Omental fat pad (tissue), 4 donors: ENCODE results near the gene SLC66A1. TPM values are rescaled to one million over a fixed set of nuclear protein-coding genes. Genes with fewer than 3 reads are reported as not detected.
"Not testable (repeated sequence)": the region's sequence is repeated elsewhere in the genome, so short reads cannot be mapped to it uniquely, and the experiment has no call there.

Source experiments
- ATAC-seq: fragments of 150-250 bp; one replicate; pipeline ENCODE4 v1.9.1; 2016; ENCODE audit warnings: mild to moderate bottlenecking, moderate library complexity; ENCODE audit not compliant: low FRiP score
- DNase-seq: peaks from one replicate; pipeline ENCODE4 v3.0.0-alpha.2; 2019; ENCODE audit warnings: low spot score
- total RNA-seq, 4 donors: library from RNA; depleted of rRNA; stranded (reverse); fragments of >200 nt; gene quantifications; one replicate each; pipeline ENCODE4 v1.1.0, GENCODE V29; 2016
- TF ChIP-seq, protein P1 (sequence below), 3 donors: fragments of 450-650 bp; IDR thresholded peaks; one replicate each; pipeline ENCODE4 v1.5.1; 2016 to 2017; ENCODE audit warnings: antibody characterized with exemption in 3 of 3, mild to moderate bottlenecking in 3 of 3, moderate library complexity in 2 of 3

The SLC66A1 gene
- total RNA-seq, 4 donors from 2014 or later: 9.6 to 21.1 (median 13.6) TPM

GRCh38 chr1:19294638-19295037, 17.5 kb upstream of the SLC66A1 start:
- TF ChIP-seq, protein P1, sequence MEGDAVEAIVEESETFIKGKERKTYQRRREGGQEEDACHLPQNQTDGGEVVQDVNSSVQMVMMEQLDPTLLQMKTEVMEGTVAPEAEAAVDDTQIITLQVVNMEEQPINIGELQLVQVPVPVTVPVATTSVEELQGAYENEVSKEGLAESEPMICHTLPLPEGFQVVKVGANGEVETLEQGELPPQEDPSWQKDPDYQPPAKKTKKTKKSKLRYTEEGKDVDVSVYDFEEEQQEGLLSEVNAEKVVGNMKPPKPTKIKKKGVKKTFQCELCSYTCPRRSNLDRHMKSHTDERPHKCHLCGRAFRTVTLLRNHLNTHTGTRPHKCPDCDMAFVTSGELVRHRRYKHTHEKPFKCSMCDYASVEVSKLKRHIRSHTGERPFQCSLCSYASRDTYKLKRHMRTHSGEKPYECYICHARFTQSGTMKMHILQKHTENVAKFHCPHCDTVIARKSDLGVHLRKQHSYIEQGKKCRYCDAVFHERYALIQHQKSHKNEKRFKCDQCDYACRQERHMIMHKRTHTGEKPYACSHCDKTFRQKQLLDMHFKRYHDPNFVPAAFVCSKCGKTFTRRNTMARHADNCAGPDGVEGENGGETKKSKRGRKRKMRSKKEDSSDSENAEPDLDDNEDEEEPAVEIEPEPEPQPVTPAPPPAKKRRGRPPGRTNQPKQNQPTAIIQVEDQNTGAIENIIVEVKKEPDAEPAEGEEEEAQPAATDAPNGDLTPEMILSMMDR (IDR thresholded peaks at IDR 0.05): no peak
- no peak for DNase-seq
- ATAC-seq: no peak

DNA sequence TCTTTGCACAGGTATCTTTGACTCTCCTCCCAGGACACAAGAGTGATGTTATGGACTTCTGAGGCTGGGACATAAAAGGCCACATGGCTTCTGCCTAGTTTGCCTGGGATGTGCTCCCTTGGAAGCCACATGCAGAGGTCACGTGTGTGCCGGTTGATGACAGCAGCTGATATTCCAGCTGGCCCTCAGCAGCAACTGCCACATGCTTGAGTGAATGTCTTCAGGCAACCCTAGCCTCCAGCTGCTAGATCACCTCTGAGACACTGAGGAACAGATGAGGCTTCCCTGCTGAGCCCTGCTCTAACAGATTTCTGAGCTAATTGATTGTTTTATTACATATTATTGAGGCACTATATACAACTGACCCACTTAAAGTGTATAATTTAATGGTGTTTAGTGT, 11.9 kb upstream of the SLC66A1 start:
- DNase-seq: no peak
- no peak for ATAC-seq
- TF ChIP-seq, protein P1 (IDR thresholded peaks at IDR 0.05): no peak

DNA sequence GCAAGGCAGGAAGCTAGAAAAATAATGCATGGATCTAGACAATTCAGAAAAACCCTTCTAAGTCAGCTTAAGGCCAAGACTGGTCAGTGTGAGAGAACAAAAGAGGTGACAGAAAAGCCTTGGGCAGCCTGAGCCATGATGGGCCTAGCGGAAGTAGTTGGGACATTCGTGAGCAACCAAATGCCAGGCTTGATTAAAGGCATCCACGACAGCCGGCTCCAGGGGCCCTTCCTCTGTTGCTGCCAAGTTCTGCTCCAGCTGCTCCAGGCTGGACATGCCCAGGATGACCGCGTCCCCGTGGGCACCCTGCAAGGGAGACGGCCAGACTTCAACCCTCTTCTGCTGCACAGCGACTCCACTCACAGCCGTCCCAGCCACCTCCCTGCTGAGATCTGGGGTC, 8.0 kb upstream of the SLC66A1 start:
- DNase-seq, ATAC-seq: not testable (repeated sequence)

GRCh38 chr1:19305880-19306279, 6.2 kb upstream of the SLC66A1 start:
- ATAC-seq (no peak), DNase-seq (no peak)
- TF ChIP-seq, protein P1 (IDR thresholded peaks at IDR 0.05): no peak

GRCh38 chr1:19306941-19307340, 5.2 kb upstream of the SLC66A1 start:
- no peak for DNase-seq
- TF ChIP-seq, protein P1 (IDR thresholded peaks at IDR 0.05): no peak
- no peak for ATAC-seq

DNA sequence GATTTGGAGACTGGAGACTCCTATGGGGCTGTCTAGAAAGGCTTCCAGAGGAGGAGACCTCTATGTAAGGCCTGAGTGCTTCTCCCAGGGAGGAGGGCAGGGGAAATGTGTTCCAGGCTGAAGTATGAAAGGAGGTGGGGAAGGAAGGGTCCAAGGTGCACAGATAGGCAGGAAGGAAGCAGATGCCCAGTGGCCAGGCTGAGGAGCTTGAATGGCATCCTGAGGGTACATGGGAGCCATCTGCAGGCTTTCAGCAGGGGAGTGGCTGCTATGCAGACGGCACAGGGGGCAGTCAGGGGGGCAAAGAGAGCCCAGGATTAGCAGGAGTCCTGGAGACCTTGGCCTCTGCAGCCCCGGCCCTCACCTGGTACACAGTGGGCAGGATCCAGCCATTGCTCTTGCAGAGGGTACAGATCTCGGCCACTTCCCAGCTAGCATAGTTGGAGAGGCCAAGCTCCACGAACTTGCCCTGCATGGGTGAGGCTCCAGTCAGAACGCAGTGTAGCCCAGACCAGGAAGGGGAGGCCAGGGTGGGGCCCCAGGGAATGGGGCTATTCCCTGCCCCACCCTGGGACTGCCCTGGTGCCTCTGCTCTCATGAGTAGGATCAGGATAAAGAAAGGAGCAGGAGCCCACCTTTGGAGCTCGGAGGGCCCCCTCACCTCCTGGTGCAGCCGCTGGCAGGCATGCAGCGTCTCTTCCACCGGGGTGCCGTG, 4.2 kb upstream of the SLC66A1 start:
- DNase-seq (no peak), ATAC-seq (no peak)

GRCh38 chr1:19308509-19308907, 3.6 kb upstream of the SLC66A1 start:
- no peak for DNase-seq
- TF ChIP-seq, protein P1 (IDR thresholded peaks at IDR 0.05): no peak
- ATAC-seq: no peak

More for the DNA sequence above, 4.2 kb upstream of the SLC66A1 start:
- TF ChIP-seq, protein P1 (IDR thresholded peaks at IDR 0.05): no peak
